Type B pancreatic cell (in vitro differentiated cells): ENCODE results near the gene TCF7L1. TPM values are rescaled to one million over a fixed set of nuclear protein-coding genes. Genes with fewer than 3 reads are reported as not detected.

Source experiments
- DNase-seq: peaks from one replicate; pipeline ENCODE4 v3.0.0; 2021; ENCODE audit warnings: mixed read lengths; ENCODE audit not compliant: unreplicated experiment; ENCODE audit errors: extremely low spot score
- H3K27ac Mint-ChIP-seq: 2 replicates; pipeline ENCODE4 v1.8.0; 2021; ENCODE audit warnings: mild to moderate bottlenecking, mixed read lengths
- H3K27me3 Mint-ChIP-seq: 2 replicates; pipeline ENCODE4 v1.8.0; 2021; ENCODE audit warnings: mixed read lengths
- H3K36me3 Mint-ChIP-seq: 2 replicates; pipeline ENCODE4 v1.8.0; 2021; ENCODE audit warnings: mixed read lengths
- H3K4me1 Mint-ChIP-seq: one replicate; pipeline ENCODE4 v1.8.0; 2021; ENCODE audit warnings: mixed read lengths; ENCODE audit not compliant: unreplicated experiment
- H3K4me3 Mint-ChIP-seq: 2 replicates; pipeline ENCODE4 v1.8.0; 2021; ENCODE audit warnings: mild to moderate bottlenecking, mixed read lengths
- H3K9me3 Mint-ChIP-seq: 2 replicates; pipeline ENCODE4 v1.8.0; 2021; ENCODE audit warnings: mixed read lengths
- total RNA-seq: library from RNA; stranded (reverse); gene quantifications from 2 replicates; pipeline ENCODE4 v1.2.1, GENCODE V29; 2021; ENCODE audit warnings: low replicate concordance
- TF ChIP-seq, protein P1 (sequence below): fragments of 200-600 bp; sonication (generic); conservative IDR thresholded peaks from 2 replicates; pipeline ENCODE4 v1.5.0; 2021; ENCODE audit warnings: antibody characterized with exemption, mild to moderate bottlenecking

Gene TCF7L1
- total RNA-seq, 1 donor from 2014 or later, result 32.4 TPM

GRCh38 chr2:85355073-85355410 is 221.8 kb downstream of the TCF7L1 start:
- H3K4me1 Mint-ChIP-seq, result peaks cover 29% of the 10 kb centered on the region
- H3K27me3 Mint-ChIP-seq, result no peaks in the 10 kb centered on the region
- no peak for DNase-seq
- peaks cover 5% of the 10 kb centered on the region for H3K36me3 Mint-ChIP-seq
- peak overlapping the region; percentile 94 for H3K27ac Mint-ChIP-seq
- TF ChIP-seq, protein P1, sequence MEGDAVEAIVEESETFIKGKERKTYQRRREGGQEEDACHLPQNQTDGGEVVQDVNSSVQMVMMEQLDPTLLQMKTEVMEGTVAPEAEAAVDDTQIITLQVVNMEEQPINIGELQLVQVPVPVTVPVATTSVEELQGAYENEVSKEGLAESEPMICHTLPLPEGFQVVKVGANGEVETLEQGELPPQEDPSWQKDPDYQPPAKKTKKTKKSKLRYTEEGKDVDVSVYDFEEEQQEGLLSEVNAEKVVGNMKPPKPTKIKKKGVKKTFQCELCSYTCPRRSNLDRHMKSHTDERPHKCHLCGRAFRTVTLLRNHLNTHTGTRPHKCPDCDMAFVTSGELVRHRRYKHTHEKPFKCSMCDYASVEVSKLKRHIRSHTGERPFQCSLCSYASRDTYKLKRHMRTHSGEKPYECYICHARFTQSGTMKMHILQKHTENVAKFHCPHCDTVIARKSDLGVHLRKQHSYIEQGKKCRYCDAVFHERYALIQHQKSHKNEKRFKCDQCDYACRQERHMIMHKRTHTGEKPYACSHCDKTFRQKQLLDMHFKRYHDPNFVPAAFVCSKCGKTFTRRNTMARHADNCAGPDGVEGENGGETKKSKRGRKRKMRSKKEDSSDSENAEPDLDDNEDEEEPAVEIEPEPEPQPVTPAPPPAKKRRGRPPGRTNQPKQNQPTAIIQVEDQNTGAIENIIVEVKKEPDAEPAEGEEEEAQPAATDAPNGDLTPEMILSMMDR, result no peak
- H3K9me3 Mint-ChIP-seq, result no peaks in the 10 kb centered on the region
- peak overlapping the region; percentile 100 for H3K4me3 Mint-ChIP-seq

- Mint-ChIP-seq H3K36me3 (peaks cover 2% of the 10 kb centered on the region), H3K4me3 (peak overlapping the region; percentile 100), H3K4me1 (peaks cover 29% of the 10 kb centered on the region), H3K9me3 (no peaks in the 10 kb centered on the region), H3K27me3 (no peaks in the 10 kb centered on the region), H3K27ac (no peak overlapping the region)
- no peak for DNase-seq
- TF ChIP-seq, protein P1, result no peak
These were observed 222.3 kb downstream of the TCF7L1 start for GRCh38 chr2:85355521-85355920.

DNA sequence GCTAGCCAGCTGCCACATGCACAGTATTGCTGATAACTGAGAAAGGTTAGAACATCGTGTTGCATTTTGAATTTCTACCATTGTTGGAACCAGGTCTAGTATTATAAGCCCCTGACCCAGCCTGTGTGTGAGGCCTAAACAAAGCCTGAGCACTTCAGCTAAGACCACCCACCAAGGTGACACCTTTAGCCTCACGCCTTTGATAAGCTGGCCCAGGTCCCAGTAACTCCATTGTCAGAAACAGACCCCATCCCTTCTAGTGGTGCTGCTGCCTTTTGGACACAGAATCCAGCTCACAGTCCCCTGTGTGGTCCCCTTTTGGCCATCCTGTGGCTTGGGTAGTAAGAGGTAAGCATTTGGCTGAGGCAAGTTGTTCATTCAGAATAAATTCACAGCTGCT is 223.0 kb downstream of the TCF7L1 start:
- Mint-ChIP-seq H3K27ac (no peak overlapping the region), H3K27me3 (no peaks in the 10 kb centered on the region), H3K9me3 (no peaks in the 10 kb centered on the region), H3K4me3 (peak overlapping the region; percentile 100), H3K4me1 (peaks cover 29% of the 10 kb centered on the region), H3K36me3 (no peaks in the 10 kb centered on the region)
- DNase-seq, result no peak
- TF ChIP-seq, protein P1, result no peak

DNA sequence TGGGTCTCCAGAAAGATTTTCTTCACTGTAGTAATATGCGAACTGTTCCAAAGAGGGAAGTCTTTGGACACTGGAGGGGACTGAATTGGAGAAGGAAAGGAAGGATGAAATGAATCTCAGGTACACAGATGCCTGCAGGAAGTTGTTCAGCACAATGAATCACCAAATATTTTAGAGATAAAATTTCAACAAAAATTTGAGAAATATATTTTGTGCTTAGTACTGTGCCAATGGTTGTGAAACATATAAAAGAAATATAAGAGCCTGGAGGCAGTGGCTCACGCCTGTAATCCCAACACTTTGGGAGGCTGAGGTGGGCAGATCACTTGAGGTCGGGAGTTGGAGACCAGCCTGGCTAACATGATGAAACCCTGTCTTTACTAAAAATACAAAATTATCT is 224.5 kb downstream of the TCF7L1 start:
- no peak overlapping the region for H3K4me3 Mint-ChIP-seq
- H3K27ac Mint-ChIP-seq, result no peak overlapping the region
- DNase-seq, result no peak
- H3K9me3 Mint-ChIP-seq, result no peaks in the 10 kb centered on the region
- peaks cover 29% of the 10 kb centered on the region for H3K4me1 Mint-ChIP-seq
- TF ChIP-seq, protein P1, result no peak
- no peaks in the 10 kb centered on the region for H3K27me3 Mint-ChIP-seq
- H3K36me3 Mint-ChIP-seq, result peaks cover 4% of the 10 kb centered on the region

Other genes with a start within 250 kb of the TCF7L1 start
- gene TMSB10, start 227.7 kb upstream of the TCF7L1 start, total RNA-seq, result 1,269 and 1,391 TPM in 2 replicates
- gene KCMF1, start 162.2 kb upstream of the TCF7L1 start, total RNA-seq, result 61.4 and 62.2 TPM in 2 replicates
- 54.0 and 65.3 TPM in 2 replicates for gene TGOLN2, start 194.6 kb downstream of the TCF7L1 start, total RNA-seq
- 31.3 and 39.8 TPM in 2 replicates for gene RETSAT, start 221.1 kb downstream of the TCF7L1 start, total RNA-seq
- gene ELMOD3, start 221.4 kb downstream of the TCF7L1 start, total RNA-seq, result 14.6 and 22.2 TPM in 2 replicates